Right atrium auricular region (tissue), 2 donors: Measurements from ENCODE around the gene DGUOK. TPM values are rescaled to one million over a fixed set of nuclear protein-coding genes. Genes with fewer than 3 reads are reported as not detected.

Source experiments
- DNase-seq: peaks from one replicate; pipeline ENCODE4 v3.0.0-alpha.2; 2019; ENCODE audit warnings: low spot score
- H3K27ac ChIP-seq, 2 donors: fragments of 200-600 bp; sonication (generic); 1 replicate in 1 of 2; 2 replicates in 1 of 2; pipeline ENCODE4 v1.5.1; 2016 to 2019
- H3K27me3 ChIP-seq, 2 donors: fragments of 200-600 bp; sonication (generic); one replicate each; pipeline versions ENCODE4 v1.5.1 to v1.6.0; 2017 to 2019
- H3K36me3 ChIP-seq: fragments of 200-600 bp; sonication (generic); one replicate; pipeline ENCODE4 v1.5.1; 2016
- H3K4me1 ChIP-seq, 2 donors: fragments of 200-600 bp; sonication (generic); one replicate each; pipeline versions ENCODE4 v1.5.1 to v1.6.0; 2017 to 2019
- H3K4me3 ChIP-seq, 2 donors: fragments of 200-600 bp; sonication (generic); 1 replicate in 1 of 2; 2 replicates in 1 of 2; pipeline ENCODE4 v1.5.1; 2017 to 2019; ENCODE audit warnings: mild to moderate bottlenecking in 1 of 2, moderate library complexity in 1 of 2
- H3K9me3 ChIP-seq, 2 donors: fragments of 200-600 bp; sonication (generic); one replicate each; pipeline ENCODE4 v1.5.1; 2019
- CTCF ChIP-seq, 2 donors: fragments of 200-600 bp; sonication (generic); IDR thresholded peaks; one replicate each; pipeline ENCODE4 v1.5.1; 2019; ENCODE audit warnings: antibody characterized with exemption in 2 of 2
- total RNA-seq, 2 donors: library from RNA; depleted of rRNA; stranded (reverse); fragments of >200 nt; gene quantifications; one replicate each; pipeline ENCODE4 v1.1.0, GENCODE V29; 2016

Gene DGUOK
- total RNA-seq, 2 donors from 2014 or later, result 33.7 to 36.2 TPM

- H3K9me3 ChIP-seq, result peaks cover 0 to 4% of the 10 kb centered on the region in 2 donors
- H3K27me3 ChIP-seq, result no peaks in the 10 kb centered on the region
- no peaks in the 10 kb centered on the region for H3K4me1 ChIP-seq
- peaks cover 9% of the 10 kb centered on the region for H3K36me3 ChIP-seq
- no peak for TF ChIP-seq CTCF (IDR thresholded peaks at IDR 0.05)
- no peak overlapping the region for H3K27ac ChIP-seq
- DNase-seq, result no peak
- H3K4me3 ChIP-seq, result no peak overlapping the region
Observed at GRCh38 chr2:73963385-73964120, 36.9 kb downstream of the DGUOK start.

GRCh38 chr2:73964223-73964622 lies 37.5 kb downstream of the DGUOK start:
- no peak for TF ChIP-seq CTCF (IDR thresholded peaks at IDR 0.05)
- Histone ChIP-seq H3K4me1 (no peaks in the 10 kb centered on the region), H3K27me3 (no peaks in the 10 kb centered on the region), H3K27ac (no peak overlapping the region), H3K9me3 (peaks cover 0 to 4% of the 10 kb centered on the region in 2 donors), H3K36me3 (peaks cover 2% of the 10 kb centered on the region), H3K4me3 (no peak overlapping the region)
- DNase-seq, result no peak

GRCh38 chr2:73965053-73965452 lies 38.4 kb downstream of the DGUOK start:
- H3K36me3 ChIP-seq, result no peaks in the 10 kb centered on the region
- H3K4me3 ChIP-seq, result no peak overlapping the region
- peaks cover 0 to 4% of the 10 kb centered on the region in 2 donors for H3K4me1 ChIP-seq
- TF ChIP-seq CTCF (IDR thresholded peaks at IDR 0.05), result no peak
- H3K9me3 ChIP-seq, result peaks cover 0 to 4% of the 10 kb centered on the region in 2 donors
- no peak for DNase-seq
- no peaks in the 10 kb centered on the region for H3K27me3 ChIP-seq
- no peak overlapping the region for H3K27ac ChIP-seq

- peaks cover 0 to 25% of the 10 kb centered on the region in 2 donors for H3K4me1 ChIP-seq
- no peaks in the 10 kb centered on the region for H3K27me3 ChIP-seq
- DNase-seq, result no peak
Observed at GRCh38 chr2:73968357-73968937, 41.8 kb downstream of the DGUOK start.

GRCh38 chr2:73969356-73969755 lies 42.7 kb downstream of the DGUOK start:
- H3K4me3 ChIP-seq, result no peak overlapping the region
- no peaks in the 10 kb centered on the region for H3K27me3 ChIP-seq
- no peaks in the 10 kb centered on the region for H3K9me3 ChIP-seq
- H3K4me1 ChIP-seq, result peaks cover 0 to 25% of the 10 kb centered on the region in 2 donors
- no peak for DNase-seq
- no peaks in the 10 kb centered on the region for H3K36me3 ChIP-seq
- no peak overlapping the region for H3K27ac ChIP-seq
- TF ChIP-seq CTCF (IDR thresholded peaks at IDR 0.05), result no peak

More at GRCh38 chr2:73968357-73968937, 41.8 kb downstream of the DGUOK start:
- Histone ChIP-seq H3K36me3 (no peaks in the 10 kb centered on the region), H3K27ac (no peak overlapping the region), H3K4me3 (no peak overlapping the region), H3K9me3 (no peaks in the 10 kb centered on the region)
- no peak for TF ChIP-seq CTCF (IDR thresholded peaks at IDR 0.05)
